ENCODE results near the gene MEN1. TPM values are rescaled to one million over a fixed set of nuclear protein-coding genes. Genes with fewer than 3 reads are reported as not detected.

The MEN1 gene
- total and polyA plus RNA-seq, 7 experiments from 2014 or later, result 25.7 to 54.9 (median 38.0) TPM

- CTCF ChIA-PET, result no interaction called here
- H3K27ac ChIP-seq (ENCODE audit: low read depth, low read length), result no peak overlapping the region
- peaks cover 0 to 1% (median 0%) of the 10 kb centered on the region in 11 donors for H3K9me3 Mint-ChIP-seq
- intact Hi-C loops (cut with micrococcal nuclease), result no loop called here
- H3K36me3 Mint-ChIP-seq, result peaks cover 0 to 11% (median 11%) of the 10 kb centered on the region in 5 donors
- peaks cover 30 to 52% (median 35%) of the 10 kb centered on the region in 7 donors for H3K4me1 Mint-ChIP-seq
- peak overlapping the region in 1 of 9 donors; percentile 19 for H3K27ac Mint-ChIP-seq
- peaks cover 0 to 16% of the 10 kb centered on the region in 2 donors for H3K4me1 ChIP-seq (ENCODE audit: control insufficient read depth in 2 of 2, insufficient read depth in 2 of 2, low read length in 2 of 2)
- no peaks in the 10 kb centered on the region for H3K27me3 Mint-ChIP-seq
- ATAC-seq, result no peak
- no peak overlapping the region for H3K4me3 ChIP-seq (ENCODE audit: low read length)
- H3K36me3 ChIP-seq (ENCODE audit: control insufficient read depth in 2 of 3, insufficient read depth in 3 of 3, low read length in 3 of 3), result peaks cover 0 to 79% (median 0%) of the 10 kb centered on the region in 3 experiments
- DNase-seq, result no peak
- H3K9me3 ChIP-seq (ENCODE audit: control insufficient read depth in 2 of 3, low read length in 3 of 3), result no peaks in the 10 kb centered on the region
- no peak overlapping the region for H3K4me3 Mint-ChIP-seq
- H3K27me3 ChIP-seq (ENCODE audit: control insufficient read depth in 2 of 2, insufficient read depth in 2 of 2, low read length in 2 of 2), result no peaks in the 10 kb centered on the region
- POLR2A ChIA-PET, result interaction anchor here (0.6 to 12.0 kb wide), 8 partner anchors 12 to 88 kb away, joined by 3 to 125 read pairs (median 4); partner anchors contain the start of genes MEN1 and SF1
Measured at GRCh38 chr11:64796757-64797541, 13.4 kb downstream of the MEN1 start.

- peaks cover 25 to 45% (median 35%) of the 10 kb centered on the region in 7 donors for H3K4me1 Mint-ChIP-seq
- CTCF ChIA-PET, result no interaction called here
- no peak for ATAC-seq
Measured at GRCh38 chr11:64796047-64796756, 14.1 kb downstream of the MEN1 start.

GRCh38 chr11:64794526-64794925 lies 15.8 kb downstream of the MEN1 start:
- peaks cover 0 to 15% (median 9%) of the 10 kb centered on the region in 5 donors for H3K36me3 Mint-ChIP-seq
- no peak overlapping the region for H3K4me3 ChIP-seq (ENCODE audit: low read length)
- CTCF ChIA-PET, result no interaction called here
- no peaks in the 10 kb centered on the region for H3K27me3 Mint-ChIP-seq
- H3K9me3 ChIP-seq (ENCODE audit: control insufficient read depth in 2 of 3, low read length in 3 of 3), result no peaks in the 10 kb centered on the region
- H3K4me1 Mint-ChIP-seq, result peaks cover 20 to 41% (median 32%) of the 10 kb centered on the region in 7 donors
- intact Hi-C loops (cut with micrococcal nuclease), result no loop called here
- no peak for ATAC-seq
- no peaks in the 10 kb centered on the region for H3K27me3 ChIP-seq (ENCODE audit: control insufficient read depth in 2 of 2, insufficient read depth in 2 of 2, low read length in 2 of 2)
- H3K27ac Mint-ChIP-seq, result peak overlapping the region; percentile 37 to 92 (median 81)
- no peak for DNase-seq
- peak overlapping the region in 4 of 10 donors; percentile 13 to 63 (median 25) for H3K4me3 Mint-ChIP-seq
- peaks cover 0 to 74% (median 0%) of the 10 kb centered on the region in 3 experiments for H3K36me3 ChIP-seq (ENCODE audit: control insufficient read depth in 2 of 3, insufficient read depth in 3 of 3, low read length in 3 of 3)
- H3K9me3 Mint-ChIP-seq, result peaks cover 0 to 1% (median 0%) of the 10 kb centered on the region in 11 donors
- H3K4me1 ChIP-seq (ENCODE audit: control insufficient read depth in 2 of 2, insufficient read depth in 2 of 2, low read length in 2 of 2), result peaks cover 0 to 9% of the 10 kb centered on the region in 2 donors
- peak overlapping the region; percentile 43 for H3K27ac ChIP-seq (ENCODE audit: low read depth, low read length)
- POLR2A ChIA-PET, result interaction anchor here (0.6 to 3.0 kb wide), 11 partner anchors 8 to 1113 kb away, joined by 3 to 19 read pairs (median 6); partner anchors contain the start of genes MAP4K2, SF1 and TRPT1

More at GRCh38 chr11:64796047-64796756, 14.1 kb downstream of the MEN1 start:
- POLR2A ChIA-PET, result interaction anchor here (0.6 to 12.0 kb wide), 6 partner anchors 12 to 53 kb away, joined by 3 to 125 read pairs (median 4); partner anchors contain the start of genes MEN1 and SF1
- peaks cover 0 to 9% of the 10 kb centered on the region in 2 donors for H3K4me1 ChIP-seq (ENCODE audit: control insufficient read depth in 2 of 2, insufficient read depth in 2 of 2, low read length in 2 of 2)
- Mint-ChIP-seq H3K4me3 (no peak overlapping the region), H3K36me3 (peaks cover 0 to 11% (median 11%) of the 10 kb centered on the region in 5 donors), H3K27me3 (no peaks in the 10 kb centered on the region), H3K9me3 (peaks cover 0 to 1% (median 0%) of the 10 kb centered on the region in 11 donors), H3K27ac (peak overlapping the region in 3 of 9 donors; percentile 0 to 84 (median 65))
- H3K27ac ChIP-seq (ENCODE audit: low read depth, low read length), result no peak overlapping the region
- intact Hi-C loops (cut with micrococcal nuclease), result no loop called here
- H3K27me3 ChIP-seq (ENCODE audit: control insufficient read depth in 2 of 2, insufficient read depth in 2 of 2, low read length in 2 of 2), result no peaks in the 10 kb centered on the region
- no peaks in the 10 kb centered on the region for H3K9me3 ChIP-seq (ENCODE audit: control insufficient read depth in 2 of 3, low read length in 3 of 3)
- no peak overlapping the region for H3K4me3 ChIP-seq (ENCODE audit: low read length)
- DNase-seq, result no peak
- H3K36me3 ChIP-seq (ENCODE audit: control insufficient read depth in 2 of 3, insufficient read depth in 3 of 3, low read length in 3 of 3), result peaks cover 0 to 79% (median 0%) of the 10 kb centered on the region in 3 experiments

DNA sequence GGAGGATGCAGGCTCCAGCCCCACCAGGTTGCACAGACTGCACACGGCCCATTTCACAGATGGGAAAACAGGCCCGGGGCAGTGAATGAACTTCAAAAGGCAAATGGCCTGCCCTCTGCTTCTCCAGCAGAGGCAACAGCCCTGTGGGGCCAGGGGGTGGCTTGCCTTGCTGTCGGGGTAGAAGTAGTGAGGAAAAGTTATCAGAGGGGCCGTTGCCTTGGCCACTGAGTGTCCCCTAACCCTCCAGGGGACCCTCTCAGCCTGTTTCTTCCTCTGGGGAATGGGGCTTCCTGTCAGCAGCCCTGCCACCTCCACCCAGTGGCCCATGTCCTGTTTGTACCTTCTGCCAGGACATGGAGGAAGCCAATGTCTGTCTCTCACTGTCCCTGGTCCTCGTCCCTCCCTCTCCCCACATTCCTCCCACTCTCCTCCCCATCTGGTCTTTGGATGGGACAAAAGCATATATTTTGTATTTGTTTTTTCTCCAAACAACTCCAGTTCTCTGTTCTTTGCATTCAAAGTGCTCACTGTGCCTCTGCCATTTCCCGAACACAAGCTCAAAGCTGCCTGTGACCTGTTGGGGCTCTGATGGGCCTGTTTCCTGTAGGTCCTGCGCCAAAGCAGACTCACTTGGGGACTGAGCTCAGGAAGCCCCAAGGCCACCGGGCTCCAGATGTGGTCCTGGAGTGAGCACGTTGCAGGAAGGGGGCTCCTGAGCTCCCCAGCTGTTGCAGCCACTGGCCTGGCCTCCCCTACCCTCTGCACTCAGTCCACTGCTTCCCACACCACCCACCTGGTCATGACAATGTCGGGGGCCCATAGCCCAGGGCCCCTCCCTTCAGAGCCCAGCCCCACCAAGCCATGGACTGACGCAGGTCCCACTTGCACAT lies 16.8 kb downstream of the MEN1 start:
- ATAC-seq, result no peak
- peaks cover 0 to 74% (median 0%) of the 10 kb centered on the region in 3 experiments for H3K36me3 ChIP-seq (ENCODE audit: control insufficient read depth in 2 of 3, insufficient read depth in 3 of 3, low read length in 3 of 3)
- CTCF ChIA-PET, result interaction anchor here (0.6 to 0.9 kb wide), 3 partner anchors 12 to 53 kb away, joined by 3 to 4 read pairs (median 4); no protein-coding TSS in a partner anchor
- POLR2A ChIA-PET, result interaction anchor here (0.6 to 3.0 kb wide), 12 partner anchors 7 to 59 kb away, joined by 3 to 19 read pairs (median 5); partner anchors contain the start of genes MAP4K2 and SF1
- Mint-ChIP-seq H3K4me1 (peaks cover 15 to 35% (median 26%) of the 10 kb centered on the region in 7 donors), H3K27ac (peak overlapping the region; percentile 42 to 92 (median 77)), H3K4me3 (peak overlapping the region in 6 of 10 donors; percentile 12 to 53 (median 27)), H3K36me3 (peaks cover 0 to 10% (median 4%) of the 10 kb centered on the region in 5 donors), H3K27me3 (no peaks in the 10 kb centered on the region), H3K9me3 (peaks cover 0 to 1% (median 0%) of the 10 kb centered on the region in 11 donors)
- peaks cover 0 to 9% of the 10 kb centered on the region in 2 donors for H3K4me1 ChIP-seq (ENCODE audit: control insufficient read depth in 2 of 2, insufficient read depth in 2 of 2, low read length in 2 of 2)
- H3K27ac ChIP-seq (ENCODE audit: low read depth, low read length), result peak overlapping the region; percentile 43
- no peaks in the 10 kb centered on the region for H3K9me3 ChIP-seq (ENCODE audit: control insufficient read depth in 2 of 3, low read length in 3 of 3)
- H3K4me3 ChIP-seq (ENCODE audit: low read length), result no peak overlapping the region
- DNase-seq, result no peak
- H3K27me3 ChIP-seq (ENCODE audit: control insufficient read depth in 2 of 2, insufficient read depth in 2 of 2, low read length in 2 of 2), result no peaks in the 10 kb centered on the region
- intact Hi-C loops (cut with micrococcal nuclease), result no loop called here

DNA sequence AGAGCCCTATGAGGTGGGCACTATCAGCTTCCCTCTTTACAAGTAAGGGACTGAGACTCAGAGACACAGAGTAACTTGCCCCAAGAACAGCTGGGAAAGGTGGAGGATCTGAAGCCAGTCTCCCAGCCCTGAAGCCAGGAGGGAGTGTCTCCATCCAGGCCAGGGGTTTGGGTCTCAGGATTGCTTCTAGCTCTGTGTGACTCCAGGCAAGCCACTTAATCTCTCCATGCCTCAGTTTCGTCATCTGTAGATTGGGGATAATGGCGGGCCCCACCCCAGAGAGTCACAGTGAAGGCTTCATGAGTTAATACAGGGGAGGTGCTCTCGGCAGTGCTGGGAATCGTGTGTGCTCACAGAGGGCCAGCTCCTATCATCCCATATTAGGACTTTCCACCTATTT lies 17.9 kb downstream of the MEN1 start:
- Mint-ChIP-seq H3K4me1 (peaks cover 17 to 38% (median 29%) of the 10 kb centered on the region in 7 donors), H3K9me3 (peaks cover 0 to 1% (median 0%) of the 10 kb centered on the region in 11 donors), H3K27me3 (no peaks in the 10 kb centered on the region), H3K27ac (peak overlapping the region in 3 of 9 donors; percentile 67 to 92 (median 78)), H3K36me3 (peaks cover 0 to 10% (median 4%) of the 10 kb centered on the region in 5 donors), H3K4me3 (no peak overlapping the region)
- Histone ChIP-seq H3K27ac (ENCODE audit: low read depth, low read length) (no peak overlapping the region), H3K4me1 (ENCODE audit: control insufficient read depth in 2 of 2, insufficient read depth in 2 of 2, low read length in 2 of 2) (peaks cover 0 to 14% of the 10 kb centered on the region in 2 donors), H3K27me3 (ENCODE audit: control insufficient read depth in 2 of 2, insufficient read depth in 2 of 2, low read length in 2 of 2) (no peaks in the 10 kb centered on the region), H3K36me3 (ENCODE audit: control insufficient read depth in 2 of 3, insufficient read depth in 3 of 3, low read length in 3 of 3) (peaks cover 0 to 67% (median 0%) of the 10 kb centered on the region in 3 experiments), H3K4me3 (ENCODE audit: low read length) (no peak overlapping the region), H3K9me3 (ENCODE audit: control insufficient read depth in 2 of 3, low read length in 3 of 3) (no peaks in the 10 kb centered on the region)
- CTCF ChIA-PET, result interaction anchor here (1.5 to 1.6 kb wide), 2 partner anchors 10 to 30 kb away, joined by 3 to 4 read pairs; no protein-coding TSS in a partner anchor
- ATAC-seq, result no peak
- POLR2A ChIA-PET, result interaction anchor here (1.0 to 3.0 kb wide), 5 partner anchors 8 to 18 kb away, joined by 3 to 19 read pairs (median 5); partner anchors contain the start of genes MAP4K2 and SF1
- intact Hi-C loops (cut with micrococcal nuclease), result no loop called here
- DNase-seq, result no peak
